ENCODE measurements around the gene PDE4D. TPM values are rescaled to one million over a fixed set of nuclear protein-coding genes. Genes with fewer than 3 reads are reported as not detected.

Gene PDE4D
- total RNA-seq, 1 experiment from 2014 or later: 11.6 TPM

DNA sequence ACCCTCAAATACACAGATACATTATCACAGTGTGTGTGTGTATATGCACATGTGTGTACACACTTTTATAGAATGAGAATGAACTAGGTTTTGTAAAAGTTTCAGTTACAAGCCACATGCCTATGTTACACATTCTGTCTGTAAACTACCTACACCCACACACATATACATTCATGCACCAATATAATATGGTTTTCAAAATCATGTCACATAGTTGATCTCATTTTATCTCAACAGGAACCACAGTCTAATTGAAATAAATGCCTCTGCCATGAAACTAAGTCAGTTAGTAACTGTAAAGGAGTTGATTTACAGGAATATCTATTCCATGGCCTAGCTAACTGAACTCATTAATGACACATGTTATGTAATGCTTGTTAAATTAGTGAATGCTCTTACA is 646.6 kb downstream of the PDE4D start:
- intact Hi-C loops (cut with micrococcal nuclease; ENCODE audit: unreplicated experiment): no loop called here
- no peak for DNase-seq
- Mint-ChIP-seq H3K36me3 (ENCODE audit: insufficient read depth, unreplicated experiment) (no peaks in the 10 kb centered on the region), H3K27ac (ENCODE audit: unreplicated experiment) (no peak overlapping the region), H3K4me3 (ENCODE audit: low read depth, unreplicated experiment) (no peak overlapping the region), H3K27me3 (ENCODE audit: unreplicated experiment) (no peaks in the 10 kb centered on the region), H3K9me3 (ENCODE audit: low read depth, unreplicated experiment) (peaks cover 3% of the 10 kb centered on the region), H3K4me1 (ENCODE audit: low read depth, unreplicated experiment) (no peaks in the 10 kb centered on the region)
- TF ChIP-seq, protein P1, sequence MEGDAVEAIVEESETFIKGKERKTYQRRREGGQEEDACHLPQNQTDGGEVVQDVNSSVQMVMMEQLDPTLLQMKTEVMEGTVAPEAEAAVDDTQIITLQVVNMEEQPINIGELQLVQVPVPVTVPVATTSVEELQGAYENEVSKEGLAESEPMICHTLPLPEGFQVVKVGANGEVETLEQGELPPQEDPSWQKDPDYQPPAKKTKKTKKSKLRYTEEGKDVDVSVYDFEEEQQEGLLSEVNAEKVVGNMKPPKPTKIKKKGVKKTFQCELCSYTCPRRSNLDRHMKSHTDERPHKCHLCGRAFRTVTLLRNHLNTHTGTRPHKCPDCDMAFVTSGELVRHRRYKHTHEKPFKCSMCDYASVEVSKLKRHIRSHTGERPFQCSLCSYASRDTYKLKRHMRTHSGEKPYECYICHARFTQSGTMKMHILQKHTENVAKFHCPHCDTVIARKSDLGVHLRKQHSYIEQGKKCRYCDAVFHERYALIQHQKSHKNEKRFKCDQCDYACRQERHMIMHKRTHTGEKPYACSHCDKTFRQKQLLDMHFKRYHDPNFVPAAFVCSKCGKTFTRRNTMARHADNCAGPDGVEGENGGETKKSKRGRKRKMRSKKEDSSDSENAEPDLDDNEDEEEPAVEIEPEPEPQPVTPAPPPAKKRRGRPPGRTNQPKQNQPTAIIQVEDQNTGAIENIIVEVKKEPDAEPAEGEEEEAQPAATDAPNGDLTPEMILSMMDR (IDR thresholded peaks at IDR 0.05; ENCODE audit: unreplicated experiment): no peak
- CTCF ChIA-PET: no interaction called here
- no TSS peak for BruUV-seq (replicated peaks)

DNA sequence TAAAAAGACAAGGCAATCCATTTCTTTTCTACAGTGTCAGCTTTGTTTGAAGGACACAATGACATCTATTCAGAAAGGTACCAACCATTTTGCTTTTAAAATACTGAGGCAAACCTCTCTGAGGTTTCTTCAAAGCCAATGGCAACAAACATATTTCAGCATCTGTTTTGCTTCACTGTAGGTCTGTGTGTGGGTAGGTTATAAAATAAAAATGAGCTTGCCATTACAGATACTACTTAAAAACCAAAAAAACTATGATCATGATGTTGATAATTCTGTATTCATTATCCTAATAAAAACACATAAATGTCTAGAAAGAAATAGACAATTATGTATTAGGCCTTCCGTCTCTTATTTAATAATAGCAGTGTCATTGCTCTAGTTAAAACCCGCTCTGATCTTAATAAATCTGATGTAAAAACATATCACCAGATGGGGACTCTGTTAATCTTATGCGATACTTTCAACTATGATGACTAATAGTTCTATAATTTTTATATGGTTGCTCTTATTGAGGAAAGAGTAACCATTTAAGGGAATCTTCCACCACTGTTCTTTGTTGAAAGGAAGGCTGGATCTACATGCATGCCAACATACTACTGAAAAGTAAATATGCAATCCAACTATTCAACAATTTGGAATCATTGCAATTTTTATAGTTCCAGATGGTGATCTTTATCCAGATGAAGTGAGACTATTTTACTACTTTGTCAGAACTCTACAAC is 647.2 kb downstream of the PDE4D start:
- Mint-ChIP-seq H3K27ac (ENCODE audit: unreplicated experiment) (no peak overlapping the region), H3K27me3 (ENCODE audit: unreplicated experiment) (no peaks in the 10 kb centered on the region), H3K36me3 (ENCODE audit: insufficient read depth, unreplicated experiment) (no peaks in the 10 kb centered on the region), H3K4me3 (ENCODE audit: low read depth, unreplicated experiment) (no peak overlapping the region), H3K4me1 (ENCODE audit: low read depth, unreplicated experiment) (no peaks in the 10 kb centered on the region), H3K9me3 (ENCODE audit: low read depth, unreplicated experiment) (no peaks in the 10 kb centered on the region)
- CTCF ChIA-PET: no interaction called here
- no peak for DNase-seq
- intact Hi-C loops (cut with micrococcal nuclease; ENCODE audit: unreplicated experiment): no loop called here
- no TSS peak for BruUV-seq (replicated peaks)
- TF ChIP-seq, protein P1 (IDR thresholded peaks at IDR 0.05; ENCODE audit: unreplicated experiment): no peak

DNA sequence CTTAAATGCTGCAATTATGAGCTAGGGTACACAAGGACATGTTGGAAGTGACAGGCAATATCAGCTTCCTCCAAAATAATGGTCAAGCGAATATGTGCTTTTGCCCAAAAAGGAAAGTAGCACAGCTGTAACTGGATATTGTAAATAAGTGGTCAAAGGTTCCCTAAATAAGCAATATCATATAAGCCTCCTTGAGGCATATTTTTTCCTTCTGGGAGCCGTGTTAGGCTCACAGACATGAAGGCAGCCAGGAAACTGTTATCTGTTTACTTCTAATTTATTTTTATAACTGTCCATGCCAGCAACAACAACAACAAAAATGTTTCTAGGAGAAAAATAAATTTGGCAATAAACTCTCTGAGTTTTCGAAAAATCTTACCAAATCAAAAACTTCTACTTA is 648.3 kb downstream of the PDE4D start:
- TF ChIP-seq, protein P1 (IDR thresholded peaks at IDR 0.05; ENCODE audit: unreplicated experiment): no peak

DNA sequence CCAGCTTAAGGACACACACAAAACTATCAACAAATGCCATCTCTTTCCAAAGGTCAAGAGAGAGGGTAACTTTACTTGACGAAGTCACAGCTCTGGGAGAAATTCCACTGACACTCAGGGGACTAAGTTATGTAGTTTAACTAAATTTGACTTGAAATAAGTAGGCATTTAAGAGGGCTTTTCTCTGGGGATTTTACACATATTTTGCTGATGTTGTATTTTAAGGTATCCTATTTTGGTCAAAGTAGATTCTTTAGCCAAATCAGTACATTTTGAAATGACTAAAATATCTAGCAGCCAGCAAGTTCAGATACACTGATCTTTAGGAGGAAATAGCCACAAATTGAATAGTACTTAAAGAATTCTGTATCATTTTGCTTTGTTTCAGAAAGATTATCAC is 652.0 kb downstream of the PDE4D start:
- TF ChIP-seq, protein P1 (IDR thresholded peaks at IDR 0.05; ENCODE audit: unreplicated experiment): no peak
- Mint-ChIP-seq H3K36me3 (ENCODE audit: insufficient read depth, unreplicated experiment) (peaks cover 4% of the 10 kb centered on the region), H3K27ac (ENCODE audit: unreplicated experiment) (no peak overlapping the region), H3K9me3 (ENCODE audit: low read depth, unreplicated experiment) (no peaks in the 10 kb centered on the region), H3K4me1 (ENCODE audit: low read depth, unreplicated experiment) (peaks cover 23% of the 10 kb centered on the region), H3K27me3 (ENCODE audit: unreplicated experiment) (no peaks in the 10 kb centered on the region), H3K4me3 (ENCODE audit: low read depth, unreplicated experiment) (no peak overlapping the region)
- CTCF ChIA-PET: no interaction called here
- no TSS peak for BruUV-seq (replicated peaks)
- DNase-seq: no peak
- intact Hi-C loops (cut with micrococcal nuclease; ENCODE audit: unreplicated experiment): no loop called here

More for the DNA sequence above, 648.3 kb downstream of the PDE4D start:
- H3K27me3 Mint-ChIP-seq (ENCODE audit: unreplicated experiment): no peaks in the 10 kb centered on the region
- no peaks in the 10 kb centered on the region for H3K9me3 Mint-ChIP-seq (ENCODE audit: low read depth, unreplicated experiment)
- H3K4me3 Mint-ChIP-seq (ENCODE audit: low read depth, unreplicated experiment): no peak overlapping the region
- no TSS peak for BruUV-seq (replicated peaks)
- no peak overlapping the region for H3K27ac Mint-ChIP-seq (ENCODE audit: unreplicated experiment)
- CTCF ChIA-PET: no interaction called here
- intact Hi-C loops (cut with micrococcal nuclease; ENCODE audit: unreplicated experiment): no loop called here
- DNase-seq: no peak
- H3K36me3 Mint-ChIP-seq (ENCODE audit: insufficient read depth, unreplicated experiment): no peaks in the 10 kb centered on the region
- H3K4me1 Mint-ChIP-seq (ENCODE audit: low read depth, unreplicated experiment): no peaks in the 10 kb centered on the region

Measured in Calu3 (cell line).